NCI-H2081 (cell line): ENCODE measurements around the gene CFAP90.

ENCODE experiments used
- DNase-seq, 2 experiments: peaks; one replicate each; lab custom pipeline; 2025; lab: John Stamatoyannopoulos, UW

Gene CFAP90

DNA sequence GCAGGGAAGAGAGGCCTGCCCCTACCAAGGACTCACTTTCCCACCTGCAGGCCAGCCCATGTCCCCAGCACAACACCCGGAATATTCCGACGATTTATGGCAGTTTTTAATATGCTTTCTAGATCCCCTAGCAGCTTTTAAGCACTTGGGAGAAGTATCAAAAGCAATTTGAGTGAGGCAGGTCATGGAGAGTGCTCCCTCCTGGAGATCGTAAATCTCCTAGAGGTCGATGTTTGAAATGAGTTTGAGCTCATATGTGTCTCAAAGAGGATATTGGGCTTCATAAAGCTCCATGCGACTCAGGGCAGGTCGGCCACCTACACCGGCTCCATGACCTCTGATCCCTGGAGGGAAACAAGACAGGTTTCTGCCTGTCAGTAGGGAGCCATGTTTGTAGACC, 27.3 kb downstream of the CFAP90 start:
- DNase-seq, result no peak

DNA sequence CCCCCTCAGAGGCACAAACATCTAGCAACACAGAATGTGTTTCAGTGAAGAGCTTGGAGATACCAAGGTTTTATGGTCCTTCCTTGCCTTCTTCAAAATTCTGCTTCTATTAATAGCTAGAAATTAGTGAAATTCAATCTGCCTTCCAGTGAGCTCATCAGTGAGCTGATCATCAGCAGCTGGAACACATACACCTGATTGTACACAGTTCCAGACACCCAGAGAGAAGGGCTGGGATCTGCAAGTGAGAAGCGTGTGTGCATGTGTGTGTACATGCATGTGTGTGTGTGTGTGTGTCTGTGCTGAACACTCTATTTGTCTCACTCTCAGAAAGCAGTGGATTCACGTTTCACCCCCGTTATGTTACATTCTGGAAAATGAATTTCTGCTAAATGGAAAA, 28.5 kb downstream of the CFAP90 start:
- no peak for DNase-seq

DNA sequence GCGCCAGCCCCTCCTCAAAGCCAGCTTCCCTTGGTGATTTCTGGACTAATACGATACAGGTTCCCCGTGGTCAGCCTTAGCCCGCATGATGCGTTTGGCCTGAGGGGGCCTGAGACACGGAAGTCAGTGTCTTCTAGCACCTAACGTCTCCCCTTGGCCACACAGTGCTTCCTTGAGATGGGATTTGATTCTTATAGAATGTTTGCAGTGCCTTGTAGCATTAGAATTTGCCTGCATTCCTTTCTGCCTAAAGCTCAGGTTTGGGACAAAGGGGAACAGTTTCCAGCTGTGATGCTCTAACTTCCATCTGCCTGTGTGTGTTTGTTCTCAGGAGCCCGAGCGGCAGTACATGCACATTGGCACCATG, 34.4 kb downstream of the CFAP90 start:
- DNase-seq, result no peak

DNA sequence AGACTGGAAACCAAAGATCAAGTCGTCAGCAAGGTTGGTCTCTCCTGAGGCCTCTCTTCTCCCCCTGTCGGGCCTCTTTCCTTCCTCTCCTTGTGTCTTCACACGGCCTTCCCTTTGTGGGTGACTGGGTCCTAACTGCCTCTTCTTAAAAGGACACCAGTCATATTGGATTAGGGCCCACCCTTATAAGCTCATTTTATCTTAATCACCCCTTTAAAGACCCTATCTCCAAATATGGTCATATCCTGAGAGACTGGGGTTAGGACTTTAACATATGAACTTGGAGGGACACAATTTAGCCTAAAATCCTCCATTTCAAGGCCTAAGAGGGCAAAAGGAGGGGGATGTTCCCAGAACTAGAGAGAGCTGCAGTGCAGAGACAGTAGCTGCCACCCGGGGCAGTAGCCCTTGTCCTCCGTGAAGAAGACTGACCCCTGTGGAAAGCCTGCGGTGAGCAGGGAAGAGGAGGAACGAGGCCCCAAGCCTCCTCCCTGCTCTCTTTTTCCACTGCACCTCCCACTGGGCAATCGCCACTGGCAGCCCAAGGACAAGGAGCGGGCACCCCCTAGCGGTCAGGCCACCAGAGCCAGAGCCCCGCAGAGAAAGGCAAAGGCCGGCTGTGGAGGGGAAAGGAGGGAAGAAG, 34.9 kb downstream of the CFAP90 start:
- DNase-seq, result peak; percentile 39 to 55

DNA sequence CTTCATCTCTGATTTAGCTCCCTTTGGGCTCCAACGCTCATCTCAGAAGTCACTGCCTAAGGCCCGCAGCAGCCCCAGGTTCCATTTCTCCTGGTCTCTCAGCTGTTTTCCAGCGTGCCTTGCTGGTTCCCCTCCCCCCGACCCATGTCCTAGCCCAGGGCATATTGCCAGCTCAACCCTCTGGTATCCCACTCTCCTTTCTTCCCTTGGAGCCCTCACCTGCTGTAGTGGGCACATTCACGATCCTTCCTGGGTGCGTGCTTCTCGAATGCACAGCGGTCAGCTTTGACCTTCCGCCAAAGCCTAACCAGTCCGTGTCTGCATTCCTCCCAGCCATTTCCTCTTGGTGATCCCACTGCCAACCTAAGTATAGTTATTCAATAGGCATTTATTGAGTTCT, 36.1 kb downstream of the CFAP90 start:
- DNase-seq, result no peak

DNA sequence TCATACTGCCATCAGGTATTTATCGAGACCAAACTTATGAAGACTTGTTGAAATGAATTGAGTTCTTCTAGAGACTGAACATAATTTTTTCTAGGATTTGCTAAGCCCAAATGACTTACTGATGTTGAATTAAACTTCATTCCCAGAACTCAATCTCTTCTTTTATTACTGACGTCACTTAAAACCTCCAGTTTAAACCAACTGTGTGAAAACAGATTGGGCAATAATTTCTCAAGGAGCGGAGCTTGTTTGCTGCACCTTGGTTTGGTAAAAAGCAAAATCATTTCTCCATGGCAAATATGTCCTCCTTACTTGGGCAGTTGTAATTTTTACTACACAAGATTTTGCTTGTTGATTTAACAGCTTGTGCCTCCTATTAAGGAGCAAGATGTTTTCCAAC, 37.4 kb downstream of the CFAP90 start:
- DNase-seq, result no peak

DNA sequence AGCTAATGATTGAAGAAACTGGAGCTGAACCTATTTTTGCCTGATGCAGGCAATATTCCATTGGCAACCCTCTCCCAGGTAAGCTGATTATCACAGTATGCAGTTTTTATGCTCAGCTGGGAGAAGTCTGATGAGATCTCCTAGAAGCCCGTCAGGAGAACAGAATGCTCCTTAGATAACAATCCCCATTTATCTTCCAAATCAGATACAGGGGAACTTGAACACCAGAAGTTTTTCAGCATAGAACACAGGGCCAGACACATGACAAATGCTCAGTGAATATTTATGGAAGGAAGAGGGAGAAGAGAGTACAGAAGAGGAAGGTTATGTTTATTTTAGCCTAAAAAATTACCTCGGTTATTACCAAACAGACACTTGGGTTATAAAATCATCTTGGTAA, 37.9 kb downstream of the CFAP90 start:
- DNase-seq, result no peak

DNA sequence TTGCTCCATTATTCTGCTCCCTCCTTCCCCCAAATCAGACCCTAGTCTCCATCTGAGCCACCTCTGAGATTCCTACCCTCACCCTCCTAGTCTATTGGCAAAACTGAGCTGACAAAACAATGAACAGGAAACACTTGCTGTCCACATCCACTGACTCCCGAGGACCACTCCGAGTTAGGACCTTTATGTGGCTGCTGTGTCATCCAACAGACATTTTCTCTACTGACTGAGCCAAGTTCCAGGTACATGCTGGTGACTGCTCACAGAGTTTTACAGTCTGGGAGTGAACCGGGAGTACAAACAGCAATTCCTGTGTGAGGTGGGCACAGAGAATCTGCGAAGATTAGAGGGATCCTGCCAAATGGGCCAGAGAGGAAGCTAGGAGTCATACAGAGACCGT, 39.2 kb downstream of the CFAP90 start:
- DNase-seq, result no peak

DNA sequence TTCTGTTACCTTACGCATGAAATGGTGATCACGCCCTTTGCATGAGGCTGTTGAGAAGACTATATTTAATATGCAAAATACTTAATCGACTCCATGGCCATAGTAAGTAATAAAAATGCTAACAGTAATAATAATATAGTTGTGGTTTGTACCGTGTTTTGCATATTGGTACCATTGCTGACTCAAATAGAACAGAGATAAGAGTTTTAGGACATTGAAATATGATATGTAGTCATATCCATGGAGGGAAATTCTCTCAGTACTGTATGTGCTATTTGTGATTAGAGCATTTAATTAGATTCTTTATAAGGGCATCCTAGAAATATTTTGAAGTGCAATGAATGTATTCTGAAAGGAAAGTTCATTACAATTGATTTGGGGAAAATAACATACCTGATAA, 41.9 kb downstream of the CFAP90 start:
- DNase-seq, result no peak

DNA sequence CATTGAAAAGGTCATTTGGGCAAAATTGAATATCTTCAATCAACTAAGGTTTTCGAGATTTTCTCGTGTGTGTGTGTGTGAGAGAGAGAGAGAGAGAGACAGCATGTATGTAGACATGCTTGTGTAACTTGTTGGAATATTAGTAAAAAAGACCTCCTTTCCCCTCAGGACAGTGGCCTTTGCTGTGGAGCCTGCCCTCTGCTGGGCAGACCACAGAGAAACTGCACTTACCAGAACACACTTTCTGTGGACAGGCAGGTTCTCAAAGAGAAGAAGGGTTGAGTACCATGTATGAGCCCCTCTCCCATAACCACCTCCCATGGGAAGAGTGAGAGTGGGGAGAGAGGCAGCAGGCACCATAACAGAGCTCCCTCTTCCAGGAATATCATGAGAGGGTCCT, 45.6 kb downstream of the CFAP90 start:
- DNase-seq, result no peak

DNA sequence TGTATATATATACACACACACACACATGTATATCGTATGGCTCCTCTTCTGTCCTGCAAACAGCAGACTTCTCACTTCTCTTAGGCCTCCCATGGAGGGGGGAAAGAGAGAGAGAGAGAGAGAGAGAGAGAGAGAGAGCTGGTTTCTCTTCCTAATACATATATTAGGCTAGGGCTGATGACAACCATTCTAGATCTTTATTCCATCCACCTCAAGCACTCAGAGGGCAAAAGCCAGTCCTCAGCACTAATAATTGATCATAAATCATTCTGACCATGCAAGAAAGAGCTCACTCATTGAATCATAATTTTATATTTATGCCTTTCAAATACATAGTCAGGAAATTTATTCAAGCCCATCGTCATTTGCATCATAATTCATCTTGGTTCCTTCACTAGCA, 47.0 kb downstream of the CFAP90 start:
- no peak for DNase-seq

DNA sequence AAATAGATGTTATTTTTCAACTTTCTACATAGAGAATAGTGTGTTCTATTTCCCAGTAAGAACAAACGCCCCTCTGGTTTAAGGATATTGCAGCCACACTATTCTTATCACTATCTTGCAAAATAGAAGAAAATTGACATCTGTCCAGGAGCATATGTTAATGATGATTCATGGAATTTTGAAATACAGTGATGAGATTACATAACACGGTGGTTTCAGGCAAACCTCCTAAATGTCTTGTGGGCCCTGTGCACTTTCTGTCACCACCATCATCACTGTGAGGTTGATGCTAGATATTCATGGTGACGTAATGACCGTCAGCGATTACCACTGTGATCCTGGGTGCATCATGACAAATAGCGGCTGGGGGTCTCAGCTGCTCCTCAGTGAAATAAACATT, 48.1 kb downstream of the CFAP90 start:
- no peak for DNase-seq

DNA sequence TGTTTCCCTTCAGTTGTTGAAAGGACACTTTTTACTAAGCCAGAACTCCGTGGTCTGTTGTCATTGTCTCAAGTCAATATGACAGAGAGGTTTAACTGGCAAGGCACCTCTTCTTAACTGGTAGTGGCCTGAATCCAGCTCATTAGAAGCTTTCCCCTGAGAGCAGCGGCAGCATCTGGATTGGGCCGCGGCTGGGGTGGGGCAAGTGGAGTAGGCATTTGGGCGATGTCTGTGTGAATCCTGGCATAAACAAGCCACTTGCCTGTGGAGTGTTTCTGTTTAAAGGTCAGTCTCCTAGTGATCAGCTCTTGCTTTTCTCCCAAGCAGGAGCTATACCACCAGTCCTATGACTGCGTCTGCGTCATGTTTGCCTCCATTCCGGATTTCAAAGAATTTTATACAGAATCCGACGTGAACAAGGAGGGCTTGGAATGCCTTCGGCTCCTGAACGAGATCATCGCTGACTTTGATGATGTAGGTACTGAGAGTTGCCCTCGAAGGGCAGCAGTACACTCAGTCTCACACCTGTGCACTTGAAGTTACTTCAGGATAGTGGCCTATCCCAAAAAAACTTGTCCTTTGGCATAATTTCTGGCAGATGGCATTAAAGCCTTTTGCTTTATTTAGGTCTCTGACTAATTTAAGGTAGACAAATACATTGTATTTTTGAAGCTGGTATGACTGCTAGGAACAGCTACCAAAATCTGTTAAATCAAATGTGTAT, 48.9 kb downstream of the CFAP90 start:
- no peak for DNase-seq

DNA sequence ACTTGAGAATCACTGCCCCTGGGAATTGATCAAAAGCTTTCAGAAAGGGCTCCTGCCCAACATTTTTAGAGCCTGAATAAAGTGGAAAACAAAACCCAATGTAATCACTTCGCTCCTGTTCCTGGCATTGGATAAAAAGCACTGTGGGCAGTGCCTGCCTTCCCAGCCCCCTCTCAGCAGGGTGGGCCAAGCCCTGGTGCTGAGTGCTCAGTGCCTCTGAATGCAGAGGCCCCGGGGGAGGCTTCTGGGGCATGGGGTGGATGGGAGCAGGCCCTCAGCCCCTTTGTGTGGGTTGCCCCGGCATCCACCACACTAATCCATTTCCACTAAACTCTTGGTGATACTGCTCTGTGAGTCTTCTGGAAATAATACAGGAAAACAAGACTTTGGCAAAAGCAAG, 55.6 kb downstream of the CFAP90 start:
- no peak for DNase-seq

DNA sequence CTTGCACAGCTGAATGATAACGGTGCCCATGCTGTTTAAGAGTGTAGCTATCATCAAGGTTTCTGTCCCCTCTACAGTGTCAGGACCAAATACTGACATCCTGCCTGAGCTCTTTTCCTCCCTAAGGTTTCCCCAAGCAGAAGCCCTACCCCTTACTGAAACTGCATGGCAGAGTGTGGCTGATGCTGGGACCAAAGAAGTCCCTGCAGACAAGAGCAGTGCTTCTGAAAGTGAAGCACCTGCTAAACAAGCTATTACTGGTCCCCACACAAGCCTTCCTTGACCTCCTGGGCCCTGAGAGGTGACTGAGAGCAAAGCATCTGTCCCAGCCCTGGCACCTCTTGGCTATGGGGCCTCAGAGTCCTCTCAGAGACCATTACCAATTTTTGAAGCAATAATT, 56.1 kb downstream of the CFAP90 start:
- no peak for DNase-seq

DNA sequence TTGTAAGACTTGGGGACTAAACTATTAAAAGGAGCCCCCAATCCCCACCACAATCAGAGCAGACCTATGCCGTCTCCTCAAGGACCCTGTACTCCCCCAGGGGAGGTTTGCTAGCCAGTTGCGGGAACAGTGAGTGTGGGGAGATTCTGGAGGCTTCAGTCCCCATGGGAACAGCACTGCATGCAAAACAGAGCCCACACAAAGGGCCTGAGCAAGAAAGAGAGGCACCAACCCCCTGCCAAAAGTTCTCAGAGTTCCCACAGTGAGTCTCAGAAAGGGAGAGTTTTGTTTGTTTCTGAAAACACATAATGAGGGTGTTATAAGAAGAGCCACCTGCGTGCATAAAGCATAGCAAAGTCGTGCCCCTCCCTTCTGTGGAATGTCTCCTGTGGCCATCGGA, 56.6 kb downstream of the CFAP90 start:
- DNase-seq, result no peak

DNA sequence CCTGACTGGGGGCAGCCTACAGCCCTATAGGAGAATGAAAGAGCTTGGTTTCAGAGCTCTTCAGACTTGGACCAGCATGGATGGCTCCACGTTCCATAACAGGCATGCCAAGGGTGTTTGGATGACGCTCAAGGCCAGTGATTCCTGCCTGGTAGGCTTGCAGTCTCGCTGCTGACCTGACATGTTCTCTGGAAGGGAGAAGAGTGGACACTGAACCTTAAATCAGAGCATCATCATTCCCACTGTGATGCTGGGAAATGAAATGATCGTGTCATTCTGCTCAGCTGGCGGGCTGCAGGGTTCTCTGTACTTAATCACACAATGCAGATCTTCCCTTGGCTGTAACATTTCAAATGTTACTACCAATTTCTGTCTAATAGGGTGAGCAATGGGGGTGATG, 57.0 kb downstream of the CFAP90 start:
- DNase-seq, result no peak

DNA sequence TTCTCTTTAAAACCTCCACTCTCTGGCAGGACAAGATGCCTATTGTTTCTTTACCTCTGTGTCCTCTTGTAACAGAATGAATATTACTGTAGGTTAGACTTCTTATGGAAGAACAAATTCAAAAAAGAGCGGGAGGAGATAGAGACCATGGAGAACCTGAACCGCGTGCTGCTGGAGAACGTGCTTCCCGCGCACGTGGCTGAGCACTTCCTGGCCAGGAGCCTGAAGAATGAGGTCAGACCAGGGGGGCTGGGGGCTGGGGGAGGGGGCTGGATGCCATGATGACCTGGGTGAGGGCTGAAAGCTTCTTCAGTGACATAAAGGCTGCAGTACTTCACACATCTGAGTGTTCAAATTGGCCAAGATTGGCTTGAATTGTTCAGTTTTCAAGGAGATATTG, 61.4 kb downstream of the CFAP90 start:
- no peak for DNase-seq

DNA sequence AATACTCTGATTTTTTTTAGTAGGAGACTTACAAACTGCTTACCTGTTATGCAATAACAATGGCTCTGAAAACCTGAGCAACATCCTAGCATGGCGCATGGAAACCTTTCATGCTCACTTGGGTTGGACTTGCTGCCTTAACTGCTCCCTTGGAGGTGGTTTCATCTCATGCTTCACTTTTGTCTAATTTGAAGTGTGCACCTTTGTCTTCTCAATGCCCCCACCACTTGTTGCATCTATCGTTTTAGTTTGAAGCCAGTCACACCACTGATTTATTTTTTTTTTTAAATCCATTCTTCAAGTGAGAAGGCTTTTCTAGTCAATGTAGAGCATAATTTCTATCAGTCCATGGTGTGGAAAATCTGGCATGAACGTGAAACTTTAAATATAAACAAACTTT, 63.2 kb downstream of the CFAP90 start:
- DNase-seq, result no peak

DNA sequence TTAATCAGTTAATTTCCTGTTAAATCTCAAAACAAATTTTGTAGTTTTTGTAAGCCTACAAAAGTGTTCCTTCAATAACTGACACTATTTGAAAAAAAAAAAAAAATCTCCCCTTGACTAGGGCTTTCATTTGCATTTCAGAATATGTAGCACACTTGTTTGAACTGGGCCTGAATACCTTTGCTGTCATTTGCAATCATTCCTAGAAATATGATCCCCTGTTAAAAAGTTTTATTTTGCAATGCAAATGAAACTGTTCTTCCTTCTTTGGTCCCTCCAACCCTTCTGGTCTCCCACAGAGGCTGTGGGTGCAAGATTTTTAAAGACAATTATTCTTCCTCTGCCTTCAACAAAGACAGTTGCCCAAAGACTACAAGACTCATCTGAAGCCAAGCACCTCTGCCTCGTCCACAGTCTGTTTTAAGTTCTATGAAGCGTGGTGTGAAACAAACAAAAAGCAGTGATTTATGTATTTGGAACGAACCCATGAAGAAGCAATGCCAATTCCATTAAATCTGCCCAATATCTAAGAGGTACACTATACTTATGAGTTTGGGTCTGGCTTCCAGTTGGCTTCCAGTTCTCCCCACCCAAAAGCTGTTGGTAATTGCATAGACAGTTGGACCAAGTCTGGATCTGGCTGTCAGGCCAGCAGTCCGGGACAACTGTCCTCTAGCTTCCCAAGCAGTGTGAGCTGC, 66.1 kb downstream of the CFAP90 start:
- no peak for DNase-seq

DNA sequence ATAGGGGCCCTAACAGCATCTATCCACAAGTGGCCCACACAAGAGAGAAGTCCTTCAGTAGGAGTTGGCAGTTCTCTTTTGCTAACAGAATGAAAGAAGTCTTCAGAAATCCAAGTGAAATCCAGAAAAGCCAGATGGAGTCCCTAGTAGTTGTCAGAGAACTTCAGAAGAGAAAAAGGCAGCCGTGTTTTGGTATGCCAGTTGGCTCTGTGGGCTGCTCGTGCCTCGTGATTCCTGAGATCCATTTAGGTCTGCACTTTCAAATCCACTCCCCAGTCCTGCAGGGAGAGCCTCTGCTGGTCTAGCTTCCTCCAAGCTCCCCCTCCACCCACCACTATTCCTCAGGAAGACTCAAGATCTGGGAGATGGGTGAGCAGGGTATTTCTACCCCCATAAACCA, 69.0 kb downstream of the CFAP90 start:
- DNase-seq, result no peak
